Measurements from ENCODE around the gene MAPKBP1. TPM values are rescaled to one million over a fixed set of nuclear protein-coding genes. Genes with fewer than 3 reads are reported as not detected.

MAPKBP1 gene
- total RNA-seq, 1 experiment from 2014 or later: 13.7 TPM

GRCh38 chr15:41843571-41843970 is 69.3 kb downstream of the MAPKBP1 start:
- H3K79me2 ChIP-seq (ENCODE audit: insufficient read depth, low read length): no peaks in the 10 kb centered on the region
- H2BK20ac ChIP-seq (ENCODE audit: low read depth, low read length, poor library complexity, severe bottlenecking): no peak overlapping the region
- no peak overlapping the region for H2AK5ac ChIP-seq (ENCODE audit: insufficient read length, low read length)
- H3K23me2 ChIP-seq (ENCODE audit: insufficient read length, low read depth, low read length, poor library complexity, severe bottlenecking): no peaks in the 10 kb centered on the region
- H3K4ac ChIP-seq (ENCODE audit: low read depth, low read length): no peak overlapping the region
- H3K4me1 Mint-ChIP-seq: no peaks in the 10 kb centered on the region
- H3K18ac ChIP-seq (ENCODE audit: insufficient read length, low read depth, low read length): no peak overlapping the region
- no peaks in the 10 kb centered on the region for H3K79me1 ChIP-seq (ENCODE audit: insufficient read depth, low read depth, low read length, poor library complexity, severe bottlenecking)
- no peak overlapping the region for H2BK15ac ChIP-seq (ENCODE audit: low read depth, low read length)
- no peaks in the 10 kb centered on the region for H3K27me3 Mint-ChIP-seq (ENCODE audit: low read depth)
- TF ChIP-seq CTCF (conservative IDR thresholded peaks at IDR 0.05): no peak
- no peak overlapping the region for H4K8ac ChIP-seq (replicated peaks; ENCODE audit: insufficient read length, low read depth, low read length)
- no peak overlapping the region for H3K23ac ChIP-seq (ENCODE audit: insufficient read length, low read depth, low read length)
- H2BK12ac ChIP-seq (ENCODE audit: insufficient read length, low read depth, low read length): no peak overlapping the region
- H4K5ac ChIP-seq (ENCODE audit: insufficient read length, low read depth, low read length): no peak overlapping the region
- H3K9me3 Mint-ChIP-seq: no peaks in the 10 kb centered on the region
- H4K20me1 ChIP-seq (ENCODE audit: control insufficient read depth, insufficient read depth, insufficient read length): peaks cover 3% of the 10 kb centered on the region
- no peaks in the 10 kb centered on the region for H3K4me1 ChIP-seq (ENCODE audit: insufficient read depth, low read length)
- no peaks in the 10 kb centered on the region for H3K9me3 ChIP-seq (ENCODE audit: control insufficient read depth, low read depth, low read length)
- no peak overlapping the region for H3K4me2 ChIP-seq (ENCODE audit: insufficient read depth, insufficient read length, low read length)
- H3K56ac ChIP-seq (ENCODE audit: insufficient read length, low read depth, low read length): no peak overlapping the region
- no peak overlapping the region for H3K9ac ChIP-seq (ENCODE audit: extremely low read depth, insufficient read length, low read length)
- no peak overlapping the region for H2BK120ac ChIP-seq (ENCODE audit: low read depth, low read length, poor library complexity, severe bottlenecking)
- H3K14ac ChIP-seq (ENCODE audit: insufficient read depth, low read length): no peak overlapping the region; the same call in 1 of the 2 replicates
- H4K91ac ChIP-seq (ENCODE audit: insufficient read length, low read depth, low read length): no peak overlapping the region
- no peak overlapping the region for H3K27ac Mint-ChIP-seq
- no peak overlapping the region for H3K4me3 Mint-ChIP-seq
- no peak overlapping the region for H2BK5ac ChIP-seq (ENCODE audit: insufficient read length, low read length)
- no peak overlapping the region for H3K27ac ChIP-seq (ENCODE audit: insufficient read length, low read depth, low read length)
- no peak overlapping the region for H3T11ph ChIP-seq (ENCODE audit: low read length)
- no peak overlapping the region for H2AFZ ChIP-seq (ENCODE audit: low read length)
- peaks cover 3 to 29% (median 20%) of the 10 kb centered on the region in 3 experiments; a peak in 6 of 7 replicates for H3K36me3 Mint-ChIP-seq (ENCODE audit: insufficient read depth in 1 of 3, low read depth in 3 of 3)
- no peaks in the 10 kb centered on the region for H3K27me3 ChIP-seq (ENCODE audit: insufficient read depth, low read length)
- WGBS (ENCODE audit: extremely low coverage, insufficient read length, low lambda C conversion rate): no CpG with 5 or more reads among the region's 10 CpGs
- DNase-seq: no peak
